PFSK-1 (cell line): ENCODE measurements around the gene SEZ6L2.

ENCODE experiments used
- FOXP2 ChIP-seq: optimal IDR thresholded peaks from 2 replicates; pipeline ENCODE3; 2011; ENCODE audit warnings: borderline replicate concordance, control low read depth, inconsistent platforms; ENCODE audit not compliant: insufficient read depth; ENCODE audit errors: extremely low read length, extremely low read depth
- TAF1 ChIP-seq: IDR thresholded peaks from 2 replicates; pipeline ENCODE4 v1.6.1; 2012; ENCODE audit warnings: low read length, control low read depth, borderline replicate concordance; ENCODE audit not compliant: insufficient read depth

- TF ChIP-seq FOXP2 = no peak
- TF ChIP-seq TAF1 = no peak
These were observed 21.2 kb downstream of the SEZ6L2 start for GRCh38 chr16:29878172-29878571.
